Inflammatory macrophage (primary cell): ENCODE results near the gene KLHDC8B.
"Not testable (repeated sequence)": the region's sequence is repeated elsewhere in the genome, so short reads cannot be mapped to it uniquely, and the experiment has no call there.

ENCODE experiments used
- DNase-seq, 2 donors: peaks; one replicate each; pipeline ENCODE4 v3.0.0-alpha.2; 2020 to 2022

The KLHDC8B gene

GRCh38 chr3:49198161-49198560 is 26.8 kb downstream of the KLHDC8B start:
- no peak for DNase-seq

- no peak for DNase-seq
Observed at GRCh38 chr3:49198611-49199230, 27.3 kb downstream of the KLHDC8B start.

- no peak for DNase-seq
Observed at GRCh38 chr3:49199239-49199899, 28.0 kb downstream of the KLHDC8B start.

GRCh38 chr3:49199900-49200281 is 28.5 kb downstream of the KLHDC8B start:
- DNase-seq, result no peak

DNA sequence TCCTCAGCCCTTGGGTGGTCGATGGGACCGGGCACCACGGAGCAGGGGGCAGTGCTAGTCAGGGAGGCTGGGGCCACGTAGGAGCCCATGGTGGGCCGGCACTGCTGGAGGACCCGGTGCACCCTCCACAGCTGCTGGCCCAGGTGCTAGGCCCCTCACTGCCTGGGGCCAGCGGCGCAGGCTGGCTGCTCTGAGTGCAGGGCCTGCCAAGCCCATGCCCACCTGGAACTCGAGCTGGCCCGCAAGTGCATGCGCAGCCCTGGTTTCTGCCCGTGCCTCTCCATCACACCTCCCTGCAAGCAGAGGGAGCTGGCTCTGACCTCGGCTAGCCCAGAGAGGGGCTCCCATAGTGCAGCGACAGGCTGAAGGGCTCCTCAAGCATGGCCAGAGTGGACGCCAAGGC is 42.1 kb downstream of the KLHDC8B start:
- DNase-seq, result no peak

DNA sequence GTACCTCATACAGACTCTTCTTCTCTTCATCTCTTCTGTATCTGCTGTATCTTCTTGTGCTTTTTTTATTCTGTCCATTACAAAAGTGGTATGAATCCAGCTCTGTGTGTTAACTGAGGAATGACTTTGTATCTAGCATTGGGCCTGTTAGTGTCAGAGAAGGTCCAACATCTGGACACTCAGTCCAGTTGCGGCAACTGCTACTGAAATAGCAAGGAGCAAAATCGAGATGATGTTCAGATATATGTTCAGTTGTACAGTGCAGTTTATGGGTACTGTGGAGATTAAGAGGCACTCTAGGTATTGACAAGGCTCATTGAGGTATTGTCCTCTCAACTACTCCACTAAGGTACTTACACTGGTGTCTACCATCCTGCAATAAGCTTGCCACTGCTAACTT is 42.6 kb downstream of the KLHDC8B start:
- DNase-seq, result no peak

DNA sequence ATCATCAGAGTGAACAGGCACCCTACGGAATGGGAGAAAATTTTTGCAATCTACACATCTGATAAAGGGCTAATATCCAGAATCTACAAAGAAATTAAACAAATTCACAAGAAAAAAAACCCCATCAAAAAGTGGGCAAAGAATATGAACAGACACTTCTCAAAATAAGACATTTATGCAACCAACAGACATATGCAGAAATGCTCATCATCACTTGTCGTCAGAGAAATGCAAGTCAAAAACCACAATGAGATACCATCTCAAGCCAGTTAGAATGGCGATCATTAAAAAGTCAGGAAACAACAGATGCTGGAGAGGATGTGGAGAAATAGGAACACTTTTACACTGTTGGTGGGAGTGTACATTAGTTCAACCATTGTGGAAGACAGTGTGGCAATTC is 45.3 kb downstream of the KLHDC8B start:
- not testable (repeated sequence) for DNase-seq

DNA sequence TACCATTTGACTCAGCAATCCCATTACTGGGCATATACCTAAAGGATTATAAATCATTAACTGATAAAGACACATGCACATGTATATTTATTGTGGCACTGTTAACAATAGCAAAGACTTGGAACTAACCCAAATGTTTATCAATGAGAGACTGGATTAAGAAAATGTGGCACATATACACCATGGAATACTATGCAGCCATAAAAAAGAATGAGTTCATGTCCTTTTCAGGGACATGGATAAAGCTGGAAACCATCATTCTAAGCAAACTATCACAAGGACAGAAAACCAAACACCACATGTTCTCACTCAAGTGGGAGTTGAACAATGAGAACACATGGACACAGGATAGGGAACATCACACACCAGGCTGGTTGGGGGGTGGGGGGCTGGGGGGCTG is 45.7 kb downstream of the KLHDC8B start:
- DNase-seq, result not testable (repeated sequence)

DNA sequence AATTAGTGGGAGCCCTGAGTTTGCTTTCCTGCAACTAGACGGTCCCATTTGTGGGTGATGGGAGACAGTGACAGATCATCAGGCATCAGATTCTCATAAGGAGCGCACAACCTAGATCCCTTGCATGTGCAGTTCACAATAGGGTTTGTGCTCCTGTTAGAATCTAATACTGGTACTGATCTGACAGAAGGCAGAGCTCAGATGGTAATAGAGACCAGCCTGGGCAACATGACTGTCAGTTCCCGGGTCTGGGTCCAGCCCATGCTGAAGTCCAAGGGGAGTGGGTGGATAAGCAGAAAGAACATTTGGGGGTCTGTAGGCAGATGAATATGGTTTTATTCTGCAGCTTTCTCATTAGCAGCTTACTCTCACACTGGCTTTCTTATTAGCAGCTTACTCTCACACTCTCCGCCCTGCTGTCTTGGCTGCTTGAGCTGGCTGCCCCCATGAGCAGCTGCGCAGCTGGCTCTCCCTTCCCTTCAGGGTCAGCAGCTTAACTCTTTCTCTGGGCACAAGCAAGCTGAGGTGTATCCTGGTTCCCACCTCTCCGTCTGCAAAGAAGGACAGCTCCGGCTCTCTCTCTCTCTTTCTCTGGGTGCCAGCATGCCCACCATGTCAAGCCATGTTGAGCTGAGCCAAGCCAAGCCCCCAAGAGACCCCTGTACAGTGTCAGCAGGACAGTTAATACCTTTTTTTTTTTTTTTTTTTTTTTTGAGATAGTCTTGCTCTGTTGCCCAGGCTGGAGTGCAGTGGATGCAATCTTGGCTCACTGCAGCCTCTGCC is 46.5 kb downstream of the KLHDC8B start:
- no peak for DNase-seq

DNA sequence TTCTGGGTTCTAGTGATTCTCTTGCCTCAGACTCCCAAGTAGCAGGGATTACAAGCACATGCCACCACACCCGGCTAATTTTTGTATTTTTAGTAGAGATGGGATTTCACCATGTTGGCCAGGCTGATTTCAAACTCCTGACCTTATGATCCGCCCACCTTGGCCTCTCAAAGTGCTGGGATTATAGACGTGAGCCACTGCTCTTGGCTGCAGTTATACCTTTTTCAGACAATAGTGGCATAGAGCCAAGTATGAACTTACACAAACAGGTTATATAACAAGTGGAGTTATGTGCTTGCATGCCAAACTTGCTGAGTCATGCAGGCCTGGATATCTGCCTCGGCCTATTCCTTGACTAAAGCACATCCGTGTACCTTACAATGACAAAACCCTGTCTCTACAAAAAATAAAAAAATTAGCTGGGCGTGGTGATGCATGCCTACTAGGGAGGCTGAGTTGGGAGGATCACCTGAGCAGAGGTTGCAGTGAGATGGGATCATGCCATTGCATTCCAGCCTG is 47.1 kb downstream of the KLHDC8B start:
- DNase-seq, result peak; percentile 13 to 24

DNA sequence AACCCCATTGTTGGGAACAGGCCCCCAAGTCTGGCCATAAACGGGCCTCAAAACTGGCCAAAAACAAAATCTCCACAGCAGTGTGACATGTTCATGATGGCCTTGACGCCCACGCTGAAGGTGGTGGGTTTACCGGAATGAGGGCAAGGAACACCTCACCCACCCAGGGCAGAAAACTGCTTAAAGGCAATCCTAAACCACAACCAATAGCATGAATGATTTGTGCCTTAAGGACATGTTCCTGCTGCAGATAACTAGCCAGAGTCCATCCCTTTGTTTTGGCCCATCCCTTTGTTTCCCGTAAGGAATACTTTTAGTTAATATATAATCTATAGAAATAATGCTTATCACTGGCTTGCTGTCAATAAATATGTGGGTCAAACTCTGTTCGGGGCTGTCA is 47.7 kb downstream of the KLHDC8B start:
- DNase-seq, result no peak

DNA sequence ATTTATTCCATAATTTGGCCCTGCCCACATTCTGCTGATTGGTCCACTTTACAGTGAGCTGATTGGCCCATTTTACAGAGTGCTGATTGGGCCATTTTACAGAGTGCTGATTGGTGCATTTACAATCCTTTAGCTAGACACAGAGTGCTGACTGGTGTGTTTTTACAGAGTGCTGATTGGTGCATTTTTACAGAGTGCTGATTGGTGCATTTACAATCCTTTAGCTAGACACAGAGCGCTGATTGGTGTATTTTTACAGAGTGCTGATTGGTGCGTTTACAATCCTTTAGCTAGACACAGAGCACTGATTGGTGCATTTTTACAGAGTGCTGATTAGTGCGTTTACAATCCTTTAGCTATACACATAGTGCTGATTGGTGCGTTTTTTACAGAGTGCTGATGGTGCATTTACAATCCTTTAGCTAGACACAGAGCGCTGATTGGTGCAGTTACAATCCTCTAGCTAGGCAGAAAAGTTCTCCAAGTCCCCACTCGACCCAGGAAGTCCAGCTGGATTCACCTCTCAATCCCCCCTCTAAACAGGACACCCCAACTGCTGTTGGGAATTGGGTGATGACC is 49.7 kb downstream of the KLHDC8B start:
- not testable (repeated sequence) for DNase-seq

- no peak for DNase-seq
Observed at GRCh38 chr3:49222002-49222401, 50.6 kb downstream of the KLHDC8B start.
